Mucosa of rectum (tissue), 2 donors: ENCODE measurements around the gene MICAL3.

ENCODE experiments used
- H3K27ac ChIP-seq, 2 donors: one replicate each; pipeline ENCODE4 v1.7.0; 2013; ENCODE audit warnings: inconsistent platforms in 2 of 2, low read depth in 2 of 2, low read length in 2 of 2
- H3K27me3 ChIP-seq, 2 donors: one replicate each; pipeline ENCODE4 v1.7.0; 2013; ENCODE audit warnings: low read length in 2 of 2; ENCODE audit not compliant: control insufficient read depth in 2 of 2, insufficient read depth in 2 of 2
- H3K36me3 ChIP-seq, 2 donors: one replicate each; pipeline ENCODE4 v1.7.0; 2013; ENCODE audit warnings: low read length in 2 of 2; ENCODE audit not compliant: control insufficient read depth in 2 of 2, insufficient read depth in 2 of 2
- H3K4me1 ChIP-seq, 2 donors: one replicate each; pipeline ENCODE4 v1.7.0; 2013; ENCODE audit warnings: low read length in 2 of 2, mild to moderate bottlenecking in 1 of 2; ENCODE audit not compliant: control insufficient read depth in 2 of 2, insufficient read depth in 2 of 2
- H3K4me3 ChIP-seq, 2 donors: one replicate each; pipeline ENCODE4 v1.7.0; 2013; ENCODE audit warnings: low read length in 2 of 2
- H3K9ac ChIP-seq, 2 donors: one replicate each; pipeline ENCODE4 v1.7.0; 2013; ENCODE audit warnings: low read length in 2 of 2, low read depth in 1 of 2, mild to moderate bottlenecking in 1 of 2
- H3K9me3 ChIP-seq, 2 donors: one replicate each; pipeline ENCODE4 v1.7.0; 2013; ENCODE audit warnings: low read length in 2 of 2; ENCODE audit not compliant: control insufficient read depth in 2 of 2
- donor health status: healthy.
- donor health status: Normal muscosa, but diverticular disease.

Gene MICAL3

DNA sequence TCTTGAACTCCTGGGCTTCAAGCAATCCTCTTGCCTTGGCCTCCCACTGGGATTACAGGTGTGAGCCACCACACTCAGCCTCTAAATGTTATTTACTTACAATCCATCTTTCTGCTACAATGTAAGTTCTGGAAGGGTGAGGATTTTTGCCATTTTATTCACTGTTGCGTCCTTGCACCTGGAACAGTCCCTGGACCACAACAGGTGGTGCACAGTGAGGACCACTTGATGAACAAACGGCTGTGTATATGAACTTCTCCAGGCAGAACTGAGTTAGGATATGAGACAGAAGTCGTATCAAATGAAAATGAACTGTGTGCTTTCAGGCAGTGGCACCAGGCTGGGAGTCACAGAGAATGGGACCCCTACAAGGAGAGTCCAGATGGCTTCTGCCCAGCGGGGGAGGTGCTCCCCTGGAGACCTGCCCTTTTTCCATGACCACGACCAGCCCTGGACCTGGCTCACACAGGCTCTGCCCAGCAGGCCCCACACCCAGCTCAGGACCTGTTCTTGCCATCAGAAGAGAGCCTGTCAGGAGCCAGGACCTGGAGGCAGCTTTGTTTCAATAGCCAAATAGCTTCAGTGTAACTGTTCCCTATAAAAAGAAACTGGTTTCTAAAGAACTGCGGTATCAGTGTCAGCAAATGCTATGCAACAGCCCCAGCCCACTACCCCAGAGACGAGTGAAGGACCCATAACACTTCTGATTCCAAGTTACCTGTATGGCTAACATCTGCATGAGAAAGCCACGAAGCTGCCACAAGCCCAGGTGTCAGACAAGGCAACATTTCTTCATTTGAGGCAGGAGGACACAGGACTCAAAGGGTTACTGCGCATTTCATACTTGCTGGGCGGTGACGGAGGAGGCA, 104.9 kb downstream of the MICAL3 start:
- H3K4me3 ChIP-seq, result peak overlapping the region; percentile 49 to 58
- no peaks in the 10 kb centered on the region for H3K9me3 ChIP-seq
- H3K27ac ChIP-seq, result peak overlapping the region; percentile 75 to 89
- H3K4me1 ChIP-seq, result peaks cover 36 to 45% of the 10 kb centered on the region in 2 donors
- H3K9ac ChIP-seq, result peak overlapping the region; percentile 56 to 66
- H3K27me3 ChIP-seq, result no peaks in the 10 kb centered on the region
- H3K36me3 ChIP-seq, result no peaks in the 10 kb centered on the region

DNA sequence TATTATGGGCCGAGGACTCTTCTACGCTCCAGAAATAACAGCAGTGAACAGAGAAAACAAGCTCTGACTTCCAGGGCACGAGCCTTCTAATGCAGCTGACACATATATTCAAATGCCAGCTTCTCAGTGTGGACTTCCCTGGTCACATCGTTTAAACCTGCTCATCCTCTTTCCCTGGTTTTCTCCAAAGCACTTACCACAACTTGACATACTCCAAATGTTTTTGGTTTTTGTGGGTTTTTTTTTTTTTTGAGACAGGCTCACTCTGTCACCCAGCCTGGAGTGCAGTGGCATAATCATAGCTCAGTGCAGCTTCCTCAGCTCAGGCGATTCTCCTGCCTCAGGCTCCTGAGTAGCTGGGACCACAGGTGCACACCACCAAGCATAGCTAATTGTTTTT, 105.5 kb downstream of the MICAL3 start:
- Histone ChIP-seq H3K9ac (no peak overlapping the region), H3K27ac (no peak overlapping the region), H3K36me3 (no peaks in the 10 kb centered on the region), H3K4me1 (peaks cover 33 to 45% of the 10 kb centered on the region in 2 donors), H3K9me3 (no peaks in the 10 kb centered on the region), H3K4me3 (no peak overlapping the region), H3K27me3 (no peaks in the 10 kb centered on the region)

GRCh38 chr22:17917490-17917983, 106.8 kb downstream of the MICAL3 start:
- H3K27ac ChIP-seq, result peak overlapping the region in 1 of 2 donors; percentile 75
- no peaks in the 10 kb centered on the region for H3K27me3 ChIP-seq

DNA sequence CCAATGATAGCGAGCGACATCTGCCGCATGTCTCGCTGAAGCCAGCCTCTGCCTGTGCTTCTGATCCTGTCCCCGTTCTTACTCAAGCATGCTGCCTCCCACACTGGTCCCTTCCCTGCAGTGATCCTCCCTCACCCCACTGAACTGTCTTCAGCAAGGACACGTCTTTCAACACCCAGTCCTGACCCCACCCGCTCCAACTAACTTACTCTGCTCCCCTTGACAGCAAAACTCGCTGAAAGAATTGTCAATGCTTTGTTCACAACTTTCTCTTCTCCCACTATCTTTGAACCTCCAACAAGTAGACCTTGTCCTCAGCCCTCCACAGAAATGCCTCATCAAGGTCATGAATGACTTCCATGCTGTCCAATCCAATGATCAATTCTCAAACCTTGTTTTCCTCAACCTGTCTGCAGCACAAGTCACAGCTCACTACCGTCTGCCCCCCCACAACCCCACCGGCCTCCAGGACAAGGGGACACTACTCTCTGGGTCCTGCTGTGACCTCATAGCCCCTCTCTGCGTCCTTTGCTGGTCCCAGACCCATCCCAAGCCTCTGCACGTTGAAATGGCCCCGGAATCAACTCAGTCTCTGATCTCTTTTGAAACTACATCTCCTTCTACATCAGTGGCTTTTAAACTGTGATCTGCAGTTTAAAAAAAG, 108.0 kb downstream of the MICAL3 start:
- H3K4me3 ChIP-seq, result no peak overlapping the region
- H3K4me1 ChIP-seq, result peaks cover 21 to 36% of the 10 kb centered on the region in 2 donors
- no peaks in the 10 kb centered on the region for H3K27me3 ChIP-seq
- no peak overlapping the region for H3K9ac ChIP-seq
- no peaks in the 10 kb centered on the region for H3K9me3 ChIP-seq
- H3K36me3 ChIP-seq, result no peaks in the 10 kb centered on the region
- H3K27ac ChIP-seq, result no peak overlapping the region

More at GRCh38 chr22:17917490-17917983, 106.8 kb downstream of the MICAL3 start:
- Histone ChIP-seq H3K36me3 (no peaks in the 10 kb centered on the region), H3K9ac (peak overlapping the region in 1 of 2 donors; percentile 18), H3K9me3 (no peaks in the 10 kb centered on the region), H3K4me1 (peaks cover 23 to 44% of the 10 kb centered on the region in 2 donors), H3K4me3 (no peak overlapping the region)

- Histone ChIP-seq H3K4me3 (no peak overlapping the region), H3K4me1 (peaks cover 18 to 31% of the 10 kb centered on the region in 2 donors), H3K27me3 (no peaks in the 10 kb centered on the region), H3K9ac (no peak overlapping the region), H3K27ac (no peak overlapping the region), H3K36me3 (no peaks in the 10 kb centered on the region), H3K9me3 (no peaks in the 10 kb centered on the region)
Observed at GRCh38 chr22:17915676-17916075, 108.7 kb downstream of the MICAL3 start.

- H3K36me3 ChIP-seq, result no peaks in the 10 kb centered on the region
- no peaks in the 10 kb centered on the region for H3K9me3 ChIP-seq
- H3K4me1 ChIP-seq, result peaks cover 15 to 28% of the 10 kb centered on the region in 2 donors
- H3K27me3 ChIP-seq, result no peaks in the 10 kb centered on the region
- H3K27ac ChIP-seq, result no peak overlapping the region
- no peak overlapping the region for H3K4me3 ChIP-seq
- no peak overlapping the region for H3K9ac ChIP-seq
Observed at GRCh38 chr22:17915188-17915587, 109.2 kb downstream of the MICAL3 start.

GRCh38 chr22:17914474-17914873, 109.9 kb downstream of the MICAL3 start:
- Histone ChIP-seq H3K9ac (no peak overlapping the region), H3K9me3 (no peaks in the 10 kb centered on the region), H3K27me3 (no peaks in the 10 kb centered on the region), H3K27ac (no peak overlapping the region), H3K36me3 (no peaks in the 10 kb centered on the region), H3K4me3 (no peak overlapping the region), H3K4me1 (peaks cover 8 to 21% of the 10 kb centered on the region in 2 donors)

DNA sequence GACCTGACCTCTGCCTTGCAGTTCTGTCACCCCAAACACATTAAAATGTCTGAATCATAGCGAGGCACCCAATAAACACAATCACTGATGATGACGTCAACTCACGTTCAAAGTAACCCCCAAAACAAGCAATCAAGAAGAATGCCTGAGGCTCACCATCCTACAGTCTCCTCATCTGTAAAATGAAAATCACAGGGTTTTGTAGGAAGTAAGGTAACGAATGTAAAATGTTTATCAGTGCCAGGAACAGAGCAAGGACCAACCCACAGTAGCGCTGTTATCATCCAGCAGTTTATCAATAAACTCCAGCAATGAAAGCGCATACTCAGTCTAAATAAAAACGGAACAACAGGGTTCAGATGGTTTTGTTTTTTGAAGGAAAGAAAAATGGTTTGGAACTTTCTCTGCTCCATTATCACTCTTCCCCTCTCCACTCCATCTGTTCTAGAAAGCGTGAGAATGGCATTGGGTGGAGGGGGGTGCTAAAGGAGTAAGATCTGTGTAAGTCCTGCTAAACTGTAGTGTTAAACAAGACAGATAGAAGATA, 110.5 kb downstream of the MICAL3 start:
- Histone ChIP-seq H3K4me1 (peaks cover 6 to 16% of the 10 kb centered on the region in 2 donors), H3K36me3 (no peaks in the 10 kb centered on the region), H3K27me3 (no peaks in the 10 kb centered on the region), H3K9me3 (no peaks in the 10 kb centered on the region), H3K4me3 (no peak overlapping the region), H3K27ac (no peak overlapping the region), H3K9ac (no peak overlapping the region)

DNA sequence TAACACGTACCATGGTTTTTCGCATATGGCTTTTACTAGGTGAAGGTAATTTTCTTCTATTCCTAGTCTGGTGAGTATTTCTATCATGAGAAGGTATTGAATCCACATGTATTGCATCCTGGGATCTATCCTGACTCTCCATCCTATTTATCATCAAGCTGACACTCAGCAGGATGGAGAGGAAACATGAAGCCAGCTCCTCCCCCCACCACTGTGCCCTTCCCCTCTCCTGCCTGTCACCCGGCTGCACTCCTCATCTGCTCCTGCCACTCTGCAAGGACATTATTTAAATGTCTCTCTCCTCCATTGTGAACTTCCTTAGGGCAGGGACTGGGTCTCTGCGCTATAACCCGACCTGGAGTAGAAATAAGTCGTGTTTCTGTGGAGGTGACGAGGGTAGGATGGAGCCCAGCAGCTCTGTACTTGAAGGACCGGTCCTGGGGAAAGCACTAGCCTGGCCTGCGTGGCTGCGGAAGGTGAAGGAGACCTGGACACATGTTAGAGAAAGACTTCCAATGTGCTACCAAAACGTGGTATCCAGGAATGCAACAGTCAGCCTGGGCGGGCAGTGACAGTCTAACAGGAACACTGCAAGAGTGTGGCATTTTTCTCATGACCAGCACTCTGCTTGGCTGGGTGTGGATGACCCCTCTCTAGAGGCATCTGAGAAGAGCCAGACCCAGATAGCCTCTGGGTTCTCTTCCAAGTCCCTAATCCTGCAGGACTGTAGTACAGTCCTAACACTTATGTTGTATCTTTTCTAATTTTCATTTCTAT, 111.2 kb downstream of the MICAL3 start:
- no peak overlapping the region for H3K27ac ChIP-seq
- H3K4me3 ChIP-seq, result no peak overlapping the region
- H3K9ac ChIP-seq, result no peak overlapping the region
- no peaks in the 10 kb centered on the region for H3K27me3 ChIP-seq
- no peaks in the 10 kb centered on the region for H3K9me3 ChIP-seq
- H3K4me1 ChIP-seq, result peaks cover 6 to 10% of the 10 kb centered on the region in 2 donors
- H3K36me3 ChIP-seq, result no peaks in the 10 kb centered on the region
